AG09319 (cell line): ENCODE data around the gene TJP3.

Experiments
- DNase-seq: peaks from one replicate; pipeline ENCODE4 v3.0.0-alpha.2; 2010; ENCODE audit warnings: low read depth; ENCODE audit errors: extremely low read depth
- CTCF ChIP-seq: IDR thresholded peaks from 2 replicates; pipeline ENCODE4 v1.5.1; 2011; ENCODE audit warnings: low read depth, mild to moderate bottlenecking, inconsistent platforms, low read length, moderate library complexity

The TJP3 gene

GRCh38 chr19:3723883-3724282 lies 15.7 kb downstream of the TJP3 start:
- no peak for TF ChIP-seq CTCF
- DNase-seq, result no peak

GRCh38 chr19:3725121-3725520 lies 16.9 kb downstream of the TJP3 start:
- TF ChIP-seq CTCF, result no peak
- no peak for DNase-seq

GRCh38 chr19:3725640-3726310 lies 17.6 kb downstream of the TJP3 start:
- no peak for TF ChIP-seq CTCF
- no peak for DNase-seq

- DNase-seq, result no peak
These were observed 22.3 kb downstream of the TJP3 start for GRCh38 chr19:3730457-3730958.

GRCh38 chr19:3732108-3732507 lies 23.9 kb downstream of the TJP3 start:
- no peak for DNase-seq
- TF ChIP-seq CTCF, result no peak

More at GRCh38 chr19:3730457-3730958, 22.3 kb downstream of the TJP3 start:
- TF ChIP-seq CTCF, result no peak

- DNase-seq, result no peak
- TF ChIP-seq CTCF, result no peak
These were observed 25.5 kb downstream of the TJP3 start for GRCh38 chr19:3733549-3734309.

- TF ChIP-seq CTCF, result no peak
- DNase-seq, result no peak
These were observed 26.1 kb downstream of the TJP3 start for GRCh38 chr19:3734310-3734600.
